RWPE2 (cell line): Measurements from ENCODE around the gene ARID4A.

Experiments used
- ATAC-seq: fragments of 200-7000 bp; cut with Tn5 transposase; 3 replicates; pipeline ENCODE4 v1.9.1; 2021; ENCODE audit warnings: low read depth
- DNase-seq: peaks from one replicate; pipeline ENCODE4 v3.0.0-alpha.2; 2020; ENCODE audit warnings: low spot score
- H3K27ac ChIP-seq: fragments of 450-650 bp; 2 replicates; pipeline ENCODE4 v1.5.1; 2017; ENCODE audit warnings: mild to moderate bottlenecking; ENCODE audit not compliant: poor library complexity, severe bottlenecking
- H3K27me3 ChIP-seq: fragments of 250-450 bp; sonication (Bioruptor Pico); 2 replicates; pipeline ENCODE4 v1.5.1; 2021; ENCODE audit warnings: mild to moderate bottlenecking, moderate library complexity; ENCODE audit not compliant: insufficient read depth, poor library complexity, severe bottlenecking
- H3K36me3 ChIP-seq: fragments of 250-450 bp; sonication (Bioruptor Pico); 2 replicates; pipeline ENCODE4 v1.5.1; 2020; ENCODE audit warnings: low read depth, mild to moderate bottlenecking, moderate library complexity
- H3K4me1 ChIP-seq: fragments of 250-450 bp; sonication (Bioruptor Pico); 2 replicates; pipeline ENCODE4 v1.5.1; 2021; ENCODE audit warnings: mild to moderate bottlenecking, moderate library complexity; ENCODE audit not compliant: insufficient read depth, poor library complexity, severe bottlenecking
- H3K4me3 ChIP-seq: fragments of 250-450 bp; sonication (Bioruptor Pico); 2 replicates; pipeline ENCODE4 v1.5.1; 2021; ENCODE audit warnings: mild to moderate bottlenecking, moderate library complexity; ENCODE audit not compliant: severe bottlenecking
- H3K9me3 ChIP-seq: fragments of 250-450 bp; sonication (Bioruptor Pico); 2 replicates; pipeline ENCODE4 v1.5.1; 2021; ENCODE audit warnings: mild to moderate bottlenecking, moderate library complexity; ENCODE audit not compliant: severe bottlenecking
- CTCF ChIP-seq: fragments of 450-650 bp; IDR thresholded peaks from one replicate; pipeline ENCODE4 v1.5.1; 2017; ENCODE audit warnings: mild to moderate bottlenecking, moderate library complexity; ENCODE audit not compliant: poor library complexity, severe bottlenecking

Gene ARID4A

GRCh38 chr14:58292187-58292586 is 6.2 kb upstream of the ARID4A start:
- Histone ChIP-seq H3K27me3 (no peaks in the 10 kb centered on the region), H3K4me3 (no peak overlapping the region), H3K4me1 (peaks cover 19% of the 10 kb centered on the region), H3K36me3 (peaks cover 88% of the 10 kb centered on the region), H3K9me3 (no peaks in the 10 kb centered on the region), H3K27ac (no peak overlapping the region)
- no peak for DNase-seq
- no peak for ATAC-seq
- TF ChIP-seq CTCF: no peak

GRCh38 chr14:58294201-58294600 is 4.2 kb upstream of the ARID4A start:
- ATAC-seq (no peak), DNase-seq (no peak)
- TF ChIP-seq CTCF: no peak
- Histone ChIP-seq H3K4me1 (peaks cover 7% of the 10 kb centered on the region), H3K27ac (no peak overlapping the region), H3K4me3 (no peak overlapping the region), H3K27me3 (no peaks in the 10 kb centered on the region), H3K9me3 (no peaks in the 10 kb centered on the region), H3K36me3 (peaks cover 68% of the 10 kb centered on the region)

GRCh38 chr14:58296726-58297125 is 1.6 kb upstream of the ARID4A start:
- no peak for DNase-seq

GRCh38 chr14:58297412-58297761 is 968 bp upstream of the ARID4A start:
- Histone ChIP-seq H3K27ac (peak overlapping the region; percentile 85), H3K4me1 (peaks cover 11% of the 10 kb centered on the region), H3K4me3 (peak overlapping the region; percentile 69), H3K36me3 (peaks cover 61% of the 10 kb centered on the region), H3K9me3 (no peaks in the 10 kb centered on the region), H3K27me3 (no peaks in the 10 kb centered on the region)
- no peak for TF ChIP-seq CTCF
- peak; percentile 0; the same call in 1 of the 3 replicates for ATAC-seq
- no peak for DNase-seq

More at GRCh38 chr14:58296726-58297125, 1.6 kb upstream of the ARID4A start:
- no peak for TF ChIP-seq CTCF
- ATAC-seq: no peak
- H3K4me3 ChIP-seq: peak overlapping the region; percentile 69
- no peaks in the 10 kb centered on the region for H3K9me3 ChIP-seq
- H3K4me1 ChIP-seq: peaks cover 11% of the 10 kb centered on the region
- H3K36me3 ChIP-seq: peaks cover 61% of the 10 kb centered on the region
- peak overlapping the region; percentile 85 for H3K27ac ChIP-seq
- H3K27me3 ChIP-seq: no peaks in the 10 kb centered on the region

- peak overlapping the region; percentile 85 for H3K27ac ChIP-seq
- peaks cover 11% of the 10 kb centered on the region for H3K4me1 ChIP-seq
- H3K27me3 ChIP-seq: no peaks in the 10 kb centered on the region
- peak overlapping the region; percentile 82 for H3K4me3 ChIP-seq
- H3K9me3 ChIP-seq: no peaks in the 10 kb centered on the region
- peaks cover 61% of the 10 kb centered on the region for H3K36me3 ChIP-seq
- DNase-seq (peak; percentile 100), ATAC-seq (peak; percentile 89)
- TF ChIP-seq CTCF: peak; percentile 6
Measured at GRCh38 chr14:58297762-58298476, 436 bp upstream of the ARID4A start.
